HG02759 (cell line): ENCODE data around the gene KLHDC8A.

ENCODE experiments used
- ATAC-seq: cut with Tn5 transposase; IDR thresholded peaks from one replicate; pipeline ENCODE4 v1.9.1; 2021; ENCODE audit warnings: mild to moderate bottlenecking, moderate library complexity; ENCODE audit not compliant: unreplicated experiment

The KLHDC8A gene

DNA sequence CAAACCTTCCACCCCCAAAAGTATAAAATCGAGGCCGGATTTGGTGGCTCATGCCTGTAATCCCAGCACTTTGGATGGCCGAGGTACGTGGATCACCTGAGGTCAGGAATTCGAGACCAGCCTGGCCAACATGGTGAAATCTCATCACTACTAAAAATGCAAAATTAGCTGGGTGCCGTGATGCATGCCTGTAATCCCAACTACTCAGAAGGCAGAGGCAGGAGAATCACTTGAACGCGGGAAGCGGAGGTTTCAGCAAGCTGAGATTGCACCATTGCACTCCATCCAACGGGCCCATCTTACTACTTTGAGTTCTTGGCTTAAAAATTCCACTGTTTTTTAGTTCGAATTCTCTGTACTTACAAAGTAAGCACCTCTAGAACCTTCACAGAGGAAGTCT is 11.0 kb downstream of the KLHDC8A start:
- no peak for ATAC-seq

DNA sequence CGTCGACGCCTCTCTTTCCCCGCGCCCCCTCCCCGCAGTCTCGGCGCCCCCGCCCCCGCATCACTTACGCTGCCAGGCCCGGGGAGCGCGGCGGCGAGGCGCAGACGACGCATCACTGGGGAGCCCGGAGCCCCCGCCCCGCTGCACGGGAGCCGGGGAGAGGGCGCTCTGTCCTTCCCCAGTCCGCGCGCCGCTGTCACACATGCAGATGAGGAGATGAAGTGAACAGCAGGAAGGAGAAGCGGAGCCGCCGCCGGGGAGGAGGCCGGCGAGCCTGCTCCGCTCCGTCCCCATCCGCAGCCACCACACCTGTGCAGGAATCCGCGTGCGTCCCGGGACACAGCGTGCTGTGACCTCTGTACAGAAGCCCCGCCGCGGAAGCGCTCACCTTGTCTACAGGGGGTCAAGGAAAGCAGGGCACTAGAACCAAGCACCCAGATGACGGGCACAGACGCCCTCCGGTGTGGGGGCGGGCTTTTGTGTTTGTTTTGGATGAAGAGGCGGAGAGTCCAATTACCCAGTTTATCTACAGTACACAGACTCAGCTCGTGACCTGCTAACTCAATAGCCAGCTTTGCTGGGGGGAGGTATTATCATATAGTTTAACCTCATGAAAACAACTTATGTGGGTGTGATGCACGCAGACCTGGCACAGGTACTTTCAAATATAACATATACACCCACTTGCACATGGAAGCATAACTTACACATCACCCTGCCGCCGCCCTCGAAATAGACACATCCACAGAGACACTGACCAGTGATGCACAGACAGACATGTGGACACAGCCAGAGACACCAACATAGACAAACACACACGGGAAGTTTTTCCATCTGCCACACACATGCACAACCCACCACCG is 12.4 kb downstream of the KLHDC8A start:
- no peak for ATAC-seq

DNA sequence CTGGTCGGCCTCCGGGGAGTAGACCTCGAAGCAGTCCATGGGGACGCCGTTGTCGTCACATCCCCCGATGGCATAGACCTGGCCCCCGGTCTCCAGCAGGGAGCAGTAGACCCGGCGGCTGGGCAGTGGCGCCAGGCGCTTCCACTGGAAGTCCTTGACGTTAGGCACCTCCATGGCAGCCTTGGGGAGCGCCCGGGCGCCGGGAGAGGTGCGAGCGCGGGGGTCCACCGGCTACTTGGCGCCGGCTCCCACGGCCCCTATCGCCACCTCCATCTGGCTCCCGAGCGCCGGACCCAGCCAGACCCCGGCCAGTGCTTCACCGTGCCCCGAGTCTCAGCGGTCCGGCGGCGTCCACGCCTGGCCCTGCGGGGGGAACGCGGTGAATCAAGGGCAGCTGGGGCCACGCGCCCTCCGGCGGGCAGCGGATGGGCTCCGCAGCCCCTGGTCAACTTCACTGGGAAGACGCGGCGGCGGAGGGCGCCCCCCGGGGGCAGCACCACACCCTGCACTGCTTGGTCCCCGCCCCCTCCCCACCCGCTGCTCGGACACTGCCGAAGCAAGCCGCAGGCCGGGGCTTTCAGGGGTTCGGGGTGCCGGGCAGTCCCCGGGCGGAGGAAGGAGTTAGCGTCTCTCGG is 13.2 kb downstream of the KLHDC8A start:
- ATAC-seq, result no peak

DNA sequence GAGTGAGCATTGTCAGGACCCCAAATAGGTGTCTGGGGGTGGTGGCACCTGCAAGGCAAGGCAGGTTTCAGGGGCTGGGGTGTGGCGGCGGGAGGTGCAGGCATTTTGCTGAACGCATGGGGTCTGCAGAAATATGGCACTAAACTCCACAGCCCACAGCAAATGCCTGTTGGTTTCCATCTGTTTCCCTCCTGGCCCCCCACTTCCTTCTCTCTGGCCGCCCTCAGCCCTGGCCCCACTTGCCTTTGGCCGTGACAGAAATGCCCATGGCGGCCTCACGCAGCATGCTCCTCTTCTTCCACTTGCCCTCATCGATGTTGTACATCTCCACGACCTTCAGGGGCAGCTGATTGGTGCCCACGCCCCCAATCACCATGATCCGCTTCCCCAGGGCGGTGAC is 13.7 kb downstream of the KLHDC8A start:
- ATAC-seq, result no peak

DNA sequence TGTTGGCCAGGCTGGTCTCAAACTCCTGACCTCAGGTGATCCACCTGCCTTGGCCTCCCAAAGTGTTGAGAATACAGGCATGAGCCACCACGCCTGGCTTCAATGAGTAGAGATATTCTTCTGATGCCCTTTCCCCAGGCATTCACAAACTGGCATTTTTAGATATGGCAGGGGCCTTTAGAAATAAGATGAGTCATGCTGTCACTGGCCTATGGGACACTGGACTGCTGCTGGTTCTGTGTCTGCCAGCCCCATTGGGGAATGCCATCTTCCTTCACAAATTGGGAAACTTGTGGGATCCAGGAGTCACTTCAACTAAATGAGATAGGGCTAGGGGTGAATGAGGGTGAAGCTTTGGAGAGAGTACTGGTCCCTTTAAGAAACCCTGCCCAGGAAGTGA is 16.0 kb downstream of the KLHDC8A start:
- ATAC-seq, result no peak

DNA sequence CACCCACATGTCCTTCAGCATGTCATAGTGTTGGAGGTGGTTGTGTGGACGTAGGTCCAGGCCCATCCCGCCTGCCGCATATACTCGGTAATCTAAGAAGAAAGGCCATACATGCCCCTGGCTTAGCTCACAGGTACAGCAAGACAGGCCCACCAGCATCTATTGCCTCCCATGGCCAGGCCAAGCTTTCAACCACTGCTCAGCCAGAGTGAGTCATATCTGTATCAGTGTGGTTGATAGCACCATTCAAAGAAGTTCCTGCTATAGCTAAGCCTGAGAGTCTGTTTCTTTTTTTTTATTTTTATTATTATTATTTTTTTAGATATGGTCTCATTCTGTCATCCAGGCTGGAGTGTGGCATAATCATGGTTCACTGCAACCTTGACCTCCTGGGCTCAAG is 17.0 kb downstream of the KLHDC8A start:
- peak; percentile 62 for ATAC-seq

DNA sequence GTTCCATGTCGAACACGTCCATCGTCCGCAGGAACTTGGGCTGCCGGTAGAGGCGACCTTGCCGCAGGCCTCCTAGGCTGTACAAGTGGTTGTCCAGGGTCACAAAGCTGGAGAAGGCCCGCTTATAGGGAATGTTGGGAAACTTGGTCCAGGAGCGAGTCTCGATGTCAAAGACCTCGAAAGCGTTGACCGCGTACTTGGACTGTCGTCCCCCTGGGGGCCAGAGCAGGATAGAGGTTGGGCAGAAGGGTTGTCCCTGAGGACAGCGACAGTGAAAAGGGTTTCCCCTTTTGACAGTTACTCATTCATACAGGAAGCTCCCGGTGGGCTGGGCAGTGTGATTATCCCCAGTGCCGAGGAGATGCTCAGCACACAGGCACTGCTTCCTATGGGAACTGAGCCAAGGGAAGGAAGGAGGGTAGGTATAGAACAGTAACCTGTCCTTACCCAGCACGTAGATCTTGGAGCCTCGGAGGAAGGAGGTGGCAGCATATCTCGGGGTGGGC is 17.5 kb downstream of the KLHDC8A start:
- ATAC-seq, result no peak

DNA sequence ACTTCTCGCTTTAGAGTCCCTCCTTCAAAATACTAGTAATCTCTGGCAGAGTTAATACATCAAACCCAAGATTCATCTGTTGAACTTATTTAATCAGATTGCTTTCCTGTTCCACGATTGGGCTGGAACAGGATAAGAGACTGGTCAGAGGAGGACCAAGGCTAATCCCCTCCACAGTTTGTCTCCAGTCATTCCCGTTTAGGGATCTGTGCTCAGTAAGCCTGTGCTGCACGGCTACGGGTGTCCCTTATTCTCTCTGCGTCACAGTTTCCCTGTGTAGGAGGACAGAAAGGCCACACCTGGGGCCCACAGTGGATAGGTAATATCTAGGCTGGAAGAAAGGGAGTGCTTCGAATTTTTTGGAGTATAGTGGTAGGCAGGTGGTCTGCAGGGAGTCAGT is 18.7 kb downstream of the KLHDC8A start:
- no peak for ATAC-seq

DNA sequence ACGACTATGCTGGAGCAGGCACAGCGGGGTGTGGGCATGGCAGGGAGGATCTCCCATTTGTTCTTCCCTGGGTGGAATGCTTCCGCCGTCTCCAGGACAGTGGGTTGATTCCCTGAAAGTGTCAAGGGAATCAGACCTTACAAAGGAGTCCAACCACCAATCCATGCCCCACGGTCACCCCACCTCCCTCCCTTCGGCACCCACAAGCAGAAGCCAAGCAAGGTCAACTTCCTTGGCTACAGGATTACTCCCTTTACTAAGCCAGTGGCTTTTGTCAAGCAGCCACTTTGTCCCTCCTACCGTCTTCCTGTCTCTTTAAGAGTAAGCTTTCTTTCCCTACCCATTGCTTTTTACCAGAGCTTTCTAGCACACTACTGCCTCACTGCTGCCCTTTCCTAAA is 19.2 kb downstream of the KLHDC8A start:
- ATAC-seq, result no peak

DNA sequence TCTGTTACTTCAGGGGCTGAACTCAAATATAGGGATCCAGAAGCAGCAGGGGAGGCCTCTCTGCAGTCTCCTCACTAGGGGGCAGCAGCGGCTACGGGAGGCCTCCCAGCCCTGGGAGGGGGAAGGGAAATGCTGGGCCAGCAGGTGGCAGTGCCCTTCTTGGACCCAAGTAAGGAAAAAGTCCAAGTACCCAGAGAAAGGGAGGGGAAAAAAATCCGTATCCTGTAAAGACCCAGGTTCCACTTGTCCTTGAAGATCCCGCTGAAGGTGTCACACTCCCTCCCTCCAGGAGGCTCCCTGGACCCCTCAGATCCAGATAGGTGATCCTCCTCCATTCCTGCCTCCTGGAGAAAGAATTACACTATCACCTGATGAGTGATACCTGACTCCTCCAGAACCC is 21.0 kb downstream of the KLHDC8A start:
- ATAC-seq, result no peak

DNA sequence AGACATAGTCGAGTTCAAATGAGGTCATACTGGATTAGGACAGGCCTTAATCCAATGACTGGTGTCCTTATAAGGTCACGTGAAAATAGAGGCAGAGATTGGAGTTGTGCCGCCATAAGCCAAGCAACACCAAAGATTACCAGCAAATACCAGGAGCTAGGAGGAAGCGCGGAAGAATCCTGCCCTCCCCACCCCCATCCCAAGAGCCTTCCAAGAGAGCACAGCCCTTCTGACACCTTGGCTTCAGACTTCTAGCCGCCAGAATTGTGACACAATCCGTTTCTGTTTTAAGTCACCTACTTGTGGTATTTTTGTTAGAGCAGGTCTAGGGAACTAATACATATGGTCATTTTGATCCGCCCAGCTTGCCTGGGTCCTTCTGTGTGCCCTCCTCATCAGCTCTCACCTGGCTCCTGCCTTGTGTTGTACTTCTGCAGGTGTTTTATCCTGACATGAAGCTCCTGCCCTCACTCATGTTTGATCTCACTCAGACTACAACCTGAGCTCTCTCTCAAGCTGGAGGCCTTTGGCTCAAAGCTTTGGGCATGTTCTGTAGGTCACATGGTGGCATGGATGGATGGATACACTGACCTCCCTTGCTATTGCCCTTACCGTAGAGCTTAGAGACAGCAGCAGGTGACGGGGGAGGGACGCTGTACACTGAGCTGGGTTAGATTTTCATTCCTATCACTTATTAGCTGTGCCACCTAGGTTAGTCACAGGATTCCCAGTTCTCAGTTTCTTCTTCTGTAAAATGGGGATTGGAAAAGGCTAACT is 24.5 kb downstream of the KLHDC8A start:
- ATAC-seq, result no peak

DNA sequence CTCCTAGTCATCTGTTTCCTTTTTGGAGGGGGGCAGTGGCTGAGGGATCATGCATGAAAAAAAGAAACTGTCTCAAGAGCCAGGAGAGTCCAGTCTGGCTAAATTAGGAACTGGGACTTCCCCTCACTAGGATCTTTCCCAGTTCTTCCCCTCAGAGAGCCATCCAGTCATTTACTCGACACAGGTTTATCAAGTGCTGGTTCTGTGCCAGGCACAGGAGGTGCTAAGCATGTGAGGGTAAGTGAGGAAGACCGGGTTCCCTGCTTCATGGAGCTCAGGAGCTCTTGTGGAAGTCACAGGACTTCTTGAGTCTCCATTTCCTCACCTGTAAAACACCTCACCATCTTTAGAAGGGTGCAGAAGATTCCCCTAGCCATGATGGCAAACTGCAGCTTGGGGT is 26.6 kb downstream of the KLHDC8A start:
- no peak for ATAC-seq

DNA sequence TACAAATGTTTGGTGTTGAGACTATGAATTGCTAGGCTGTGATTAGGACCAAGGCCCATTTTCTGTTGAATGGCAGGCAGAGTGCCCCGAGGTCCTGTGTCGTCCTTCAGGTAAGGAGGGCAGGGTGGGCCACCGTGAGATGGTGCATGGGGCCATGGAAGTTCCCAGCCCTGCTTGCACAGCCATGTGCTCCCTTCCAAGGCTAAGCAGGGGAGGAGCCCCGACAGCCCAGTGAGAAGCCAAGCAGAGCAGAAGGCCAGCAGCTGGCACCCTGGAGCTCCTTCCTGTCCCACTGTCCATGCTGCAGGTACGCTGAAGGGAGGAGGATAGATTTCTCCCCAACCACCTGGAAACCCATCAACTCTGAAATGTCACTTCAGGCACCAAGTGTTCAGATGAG is 27.0 kb downstream of the KLHDC8A start:
- ATAC-seq, result no peak

DNA sequence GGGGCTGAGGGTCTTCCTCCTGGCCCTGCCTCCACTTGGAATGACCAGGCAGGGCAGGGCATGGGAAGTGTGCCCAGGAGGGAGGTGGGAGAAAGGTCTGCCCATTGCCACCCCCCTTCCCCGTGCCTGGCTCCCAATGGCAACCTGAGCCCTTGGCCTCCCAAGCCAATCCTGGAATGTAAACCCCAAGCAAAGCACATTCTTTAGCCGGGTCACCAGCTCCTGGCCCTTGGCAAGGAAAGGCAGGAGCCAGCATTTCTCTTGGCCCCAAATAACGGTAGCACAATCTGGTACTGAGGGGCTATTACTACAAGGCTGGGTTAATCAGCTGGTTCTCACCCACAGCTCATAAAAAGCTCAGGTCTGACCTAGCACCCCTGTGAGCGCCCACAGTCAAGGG is 28.2 kb downstream of the KLHDC8A start:
- ATAC-seq, result no peak

DNA sequence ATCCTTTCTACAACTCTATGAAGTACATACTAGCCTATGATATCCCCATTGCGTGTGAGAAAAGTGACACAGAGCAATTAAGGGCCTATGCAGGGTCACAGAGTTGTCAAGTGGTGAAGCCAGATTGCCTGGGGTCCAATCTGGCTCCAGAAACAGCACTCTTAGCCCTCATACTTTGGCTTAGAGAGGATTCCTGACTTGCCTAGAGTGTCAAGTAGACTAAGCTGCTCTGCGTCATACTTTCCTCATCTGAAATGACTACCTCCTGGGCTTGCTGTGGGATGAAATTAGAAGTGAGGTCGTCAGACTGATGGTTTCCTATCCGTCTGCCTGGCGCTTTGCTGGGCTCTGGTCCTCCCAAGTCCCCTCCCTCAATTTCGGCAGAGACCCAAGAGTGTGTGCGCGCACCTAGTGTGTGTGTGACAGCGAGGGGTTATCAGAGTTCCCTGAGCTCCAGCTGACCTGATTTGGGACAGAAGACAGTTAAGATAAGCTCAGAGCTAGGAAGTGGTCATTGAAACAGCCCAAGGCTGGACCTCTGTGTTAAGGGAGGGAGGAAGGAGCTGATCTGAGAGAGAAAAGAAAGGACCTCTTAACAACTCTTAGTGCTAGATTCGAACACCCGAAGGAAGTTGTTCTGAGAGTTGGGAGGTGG is 29.8 kb downstream of the KLHDC8A start:
- ATAC-seq, result no peak

DNA sequence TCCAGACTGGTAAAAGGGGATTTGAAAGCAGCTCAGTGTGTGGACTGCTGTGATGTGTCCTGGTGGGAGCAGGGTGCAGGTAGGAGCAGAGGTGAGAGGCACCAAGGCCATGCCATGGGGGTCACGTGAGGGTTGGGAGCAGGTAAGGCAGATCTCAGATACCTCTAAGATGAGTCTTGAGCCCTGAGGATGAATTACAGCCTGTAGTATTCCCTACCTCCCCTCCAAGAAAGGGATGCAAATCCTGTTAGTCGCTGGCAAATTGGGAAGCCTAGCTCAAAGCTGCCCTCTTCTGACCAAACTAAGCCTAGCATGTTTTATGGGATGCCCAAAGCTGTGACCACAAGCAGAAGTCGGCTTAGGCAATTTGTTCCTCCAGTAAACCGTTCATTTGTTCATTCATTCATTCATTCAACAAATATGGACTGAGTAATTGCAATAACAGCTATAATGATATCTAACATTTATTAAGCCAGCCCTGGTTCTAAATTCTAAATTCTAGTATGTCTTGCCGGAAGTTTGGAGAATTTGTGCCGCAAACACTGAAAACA is 31.3 kb downstream of the KLHDC8A start:
- no peak for ATAC-seq

DNA sequence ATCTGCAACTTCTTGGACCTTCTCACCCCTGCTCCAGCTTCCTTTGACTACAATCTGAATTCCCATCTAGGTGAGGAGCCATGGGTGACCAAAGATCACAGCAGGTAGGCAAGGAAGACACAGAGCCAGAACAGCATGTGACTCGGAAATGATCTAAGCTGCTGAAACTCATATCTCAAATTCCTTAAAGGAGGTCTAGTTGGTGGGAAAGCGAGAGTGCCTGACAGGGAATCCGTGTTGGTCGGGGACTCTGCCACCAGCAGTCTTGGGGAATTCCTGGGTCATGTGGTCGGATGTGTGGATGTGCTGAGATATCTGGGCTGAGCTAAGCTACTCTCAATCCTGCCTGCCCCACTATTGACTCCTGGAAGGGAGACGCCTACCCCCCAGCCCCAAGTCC is 31.9 kb downstream of the KLHDC8A start:
- ATAC-seq, result no peak

DNA sequence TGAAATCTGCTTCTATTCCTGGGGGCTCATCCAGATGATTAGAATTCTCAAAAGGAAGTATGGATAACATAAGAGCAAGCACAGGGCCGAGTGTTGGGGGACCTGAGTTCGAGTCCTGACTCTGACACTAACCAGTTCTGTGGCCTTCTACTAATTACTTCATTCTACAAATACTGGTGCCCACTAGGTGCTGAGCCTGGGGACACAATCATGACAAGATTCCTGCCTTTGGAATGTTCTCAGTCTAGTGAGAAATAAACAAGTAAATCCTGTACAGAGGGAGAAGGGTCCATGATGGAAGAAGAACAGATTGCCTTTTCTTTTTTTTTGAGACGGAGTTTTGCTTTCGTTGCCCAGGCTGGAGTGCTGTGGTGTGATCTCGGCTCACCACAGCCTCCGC is 32.9 kb downstream of the KLHDC8A start:
- ATAC-seq, result no peak

DNA sequence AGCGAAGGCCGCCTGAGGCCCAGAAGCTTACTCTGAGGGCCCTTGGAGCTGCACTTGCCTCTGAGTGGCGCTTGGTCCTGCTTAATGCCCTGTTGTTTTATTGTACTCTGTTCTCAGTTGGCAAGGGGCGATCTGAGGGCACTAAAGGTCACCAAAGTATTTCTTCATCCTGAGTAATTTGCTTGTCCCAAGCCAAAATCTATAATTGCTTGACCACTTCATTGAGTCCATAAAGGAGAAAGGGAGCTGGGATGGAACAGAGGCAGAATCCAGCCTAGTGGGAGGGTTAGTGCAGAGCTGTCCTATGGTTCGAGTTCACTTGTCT is 34.8 kb downstream of the KLHDC8A start:
- ATAC-seq, result no peak

DNA sequence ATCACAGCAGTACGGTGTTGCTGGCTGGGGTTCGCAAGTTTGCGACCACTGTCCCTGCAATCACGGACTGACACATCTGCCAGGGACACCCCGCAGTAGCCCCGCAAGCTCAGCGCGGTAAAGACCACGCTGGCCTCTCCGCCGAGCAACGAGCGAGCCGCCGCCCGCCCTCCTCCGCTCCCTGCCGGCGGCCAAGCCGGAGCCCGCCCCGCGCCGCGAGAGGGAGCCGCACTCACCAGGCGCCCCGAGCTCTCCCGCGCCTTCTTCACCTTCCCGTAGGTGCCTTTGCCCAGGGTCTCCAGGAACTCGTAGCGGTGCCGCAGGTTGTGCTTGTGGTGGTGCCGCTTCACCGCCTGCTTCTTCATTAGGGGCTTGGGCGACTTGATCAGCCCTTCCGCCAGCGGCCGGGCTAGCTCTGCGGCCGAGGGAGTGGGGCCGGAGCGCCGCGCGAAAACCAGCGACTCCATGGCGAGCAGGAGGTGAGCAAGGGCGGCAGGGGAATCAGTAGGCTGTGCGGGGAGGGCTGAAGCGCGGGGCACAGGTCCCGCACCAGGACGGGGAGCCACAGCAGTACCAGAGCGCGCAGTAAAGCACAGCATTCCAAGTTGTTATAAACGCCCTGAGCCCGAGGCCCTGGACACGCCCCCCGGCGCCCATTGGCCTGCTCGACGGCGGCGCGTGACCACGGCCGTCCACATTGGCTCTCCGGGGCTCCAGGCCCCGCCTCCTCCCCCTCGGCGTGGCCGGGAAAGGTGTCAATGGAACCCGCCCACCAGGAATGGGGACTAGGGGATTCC is 35.4 kb downstream of the KLHDC8A start, which contains the start of gene NUAK2:
Gene NUAK2, minus strand, starts transcription at position 584 of the 797 bp plus-strand sequence. Its CDS starts 117 bp downstream, at position 467.
- peak; percentile 50 for ATAC-seq
